ENCODE results near the gene NOL4L. TPM values are rescaled to one million over a fixed set of nuclear protein-coding genes. Genes with fewer than 3 reads are reported as not detected.

Gene NOL4L
- total RNA-seq, 4 donors from 2014 or later, result 5.8 to 19.4 (median 12.8) TPM

GRCh38 chr20:32572271-32572968, 12.7 kb downstream of the NOL4L start:
- Histone ChIP-seq H3K4me1 (peaks cover 0 to 9% (median 8%) of the 10 kb centered on the region in 4 donors), H3K27ac (replicated peaks in 1 of 4) (no peak overlapping the region), H3K36me3 (no peaks in the 10 kb centered on the region), H3K4me3 (no peak overlapping the region), H3K27me3 (no peaks in the 10 kb centered on the region), H3K9me3 (no peaks in the 10 kb centered on the region)
- DNase-seq (ENCODE audit: extremely low spot score), result no peak
- intact Hi-C loops (cut with DNase I), result no loop called here
- 90% methylated on average over 15 of the region's 15 CpGs for WGBS
- TF ChIP-seq POLR2AphosphoS5 (IDR thresholded peaks at IDR 0.05) (no peak), CTCF (IDR thresholded peaks at IDR 0.05) (no peak), POLR2A (IDR thresholded peaks at IDR 0.05; ENCODE audit: low read depth) (no peak), EP300 (IDR thresholded peaks at IDR 0.05) (no peak)

GRCh38 chr20:32571566-32571965, 13.6 kb downstream of the NOL4L start:
- Histone ChIP-seq H3K4me3 (no peak overlapping the region), H3K4me1 (peaks cover 0 to 9% (median 8%) of the 10 kb centered on the region in 4 donors), H3K27me3 (no peaks in the 10 kb centered on the region), H3K9me3 (no peaks in the 10 kb centered on the region), H3K36me3 (no peaks in the 10 kb centered on the region), H3K27ac (replicated peaks in 1 of 4) (no peak overlapping the region)
- 90% methylated on average over 4 of the region's 9 CpGs for WGBS
- no peak for TF ChIP-seq POLR2AphosphoS5 (IDR thresholded peaks at IDR 0.05)
- intact Hi-C loops (cut with DNase I), result no loop called here
- DNase-seq (ENCODE audit: extremely low spot score), result no peak

GRCh38 chr20:32570401-32571190, 14.5 kb downstream of the NOL4L start:
- no peak for DNase-seq (ENCODE audit: extremely low spot score)
- Histone ChIP-seq H3K4me3 (no peak overlapping the region), H3K9me3 (no peaks in the 10 kb centered on the region), H3K4me1 (peaks cover 0 to 9% (median 8%) of the 10 kb centered on the region in 4 donors), H3K27me3 (no peaks in the 10 kb centered on the region), H3K27ac (replicated peaks in 1 of 4) (no peak overlapping the region), H3K36me3 (no peaks in the 10 kb centered on the region)
- intact Hi-C loops (cut with DNase I), result no loop called here
- 73% methylated on average over 6 of the region's 10 CpGs for WGBS
- TF ChIP-seq EP300 (IDR thresholded peaks at IDR 0.05) (no peak), POLR2A (IDR thresholded peaks at IDR 0.05; ENCODE audit: low read depth) (no peak), POLR2AphosphoS5 (IDR thresholded peaks at IDR 0.05) (no peak), CTCF (IDR thresholded peaks at IDR 0.05) (no peak)

GRCh38 chr20:32569380-32570305, 15.5 kb downstream of the NOL4L start:
- intact Hi-C loops (cut with DNase I), result no loop called here
- WGBS, result 92% methylated on average over 9 of the region's 9 CpGs

More at GRCh38 chr20:32569380-32570305, 15.5 kb downstream of the NOL4L start:
- TF ChIP-seq CTCF (IDR thresholded peaks at IDR 0.05), result no peak
- TF ChIP-seq POLR2A (IDR thresholded peaks at IDR 0.05; ENCODE audit: low read depth), result no peak
- no peak for TF ChIP-seq POLR2AphosphoS5 (IDR thresholded peaks at IDR 0.05)
- no peak for TF ChIP-seq EP300 (IDR thresholded peaks at IDR 0.05)
- H3K36me3 ChIP-seq, result no peaks in the 10 kb centered on the region
- no peak for DNase-seq (ENCODE audit: extremely low spot score)
- H3K27me3 ChIP-seq, result no peaks in the 10 kb centered on the region
- H3K9me3 ChIP-seq, result no peaks in the 10 kb centered on the region
- peaks cover 0 to 11% (median 7%) of the 10 kb centered on the region in 4 donors for H3K4me1 ChIP-seq
- no peak overlapping the region for H3K27ac ChIP-seq (replicated peaks in 1 of 4)
- no peak overlapping the region for H3K4me3 ChIP-seq
